Spleen (tissue), 7 donors: ENCODE results near the gene GLIS1.

ENCODE experiments used
- CTCF ChIP-seq, 11 experiments: fragments of 200-600 bp in 7 of 11; fragments of 450-650 bp in 4 of 11; sonication (generic) in 4 of 11; IDR thresholded peaks in 8 of 11; conservative IDR thresholded peaks in 3 of 11; 1 replicate in 7 of 11; 2 replicates in 4 of 11; pipeline versions ENCODE4 v1.4.0 to v1.8.0; 2016 to 2021; ENCODE audit warnings: antibody characterized with exemption in 11 of 11, inconsistent platforms in 4 of 11, mild to moderate bottlenecking in 1 of 11
- POLR2A ChIP-seq, 3 donors: fragments of 450-650 bp; IDR thresholded peaks; one replicate each; pipeline ENCODE4 v1.5.1; 2017; ENCODE audit warnings: antibody characterized with exemption in 3 of 3, mild to moderate bottlenecking in 1 of 3
- donor health status: DM: no; HTN: no; CAD: no; lungs with moderate emphysema.
- donor health status: DM: no; HTN: no; CAD: no.
- donor health status: DM: no; HTN: no; CAD: no.

- TF ChIP-seq CTCF (IDR thresholded peaks at IDR 0.05 in 8 of 11, conservative IDR thresholded peaks at IDR 0.05 in 3 of 11) (no peak), POLR2A (IDR thresholded peaks at IDR 0.05) (no peak)
Observed at GRCh38 chr1:53527368-53527767, 211.6 kb downstream of the GLIS1 start.
